Lower lobe of right lung (tissue), 2 donors: Measurements from ENCODE around the gene RBM8A. TPM values are rescaled to one million over a fixed set of nuclear protein-coding genes. Genes with fewer than 3 reads are reported as not detected.

Experiments used
- ATAC-seq, 2 donors: fragments of 200-7000 bp; cut with Tn5 transposase; one replicate each; pipeline ENCODE4 v1.9.1; 2020 to 2022; ENCODE audit warnings: mild to moderate bottlenecking in 2 of 2, moderate library complexity in 2 of 2
- DNase-seq: peaks from one replicate; pipeline ENCODE4 v3.0.0-alpha.2; 2020
- H3K27ac ChIP-seq: fragments of 200-600 bp; one replicate; pipeline ENCODE4 v1.8.0; 2022
- H3K27me3 ChIP-seq: fragments of 200-600 bp; one replicate; pipeline ENCODE4 v1.8.0; 2022; ENCODE audit warnings: low read depth
- H3K36me3 ChIP-seq: fragments of 200-600 bp; one replicate; pipeline ENCODE4 v1.8.0; 2022; ENCODE audit warnings: mild to moderate bottlenecking
- H3K4me1 ChIP-seq: fragments of 200-600 bp; one replicate; pipeline ENCODE4 v1.8.0; 2022
- H3K4me3 ChIP-seq: fragments of 200-600 bp; one replicate; pipeline ENCODE4 v1.8.0; 2022; ENCODE audit warnings: mild to moderate bottlenecking
- H3K9me3 ChIP-seq: fragments of 200-600 bp; one replicate; pipeline ENCODE4 v1.8.0; 2022
- CTCF ChIP-seq: fragments of 200-600 bp; IDR thresholded peaks from one replicate; pipeline ENCODE4 v1.8.0; 2022; ENCODE audit warnings: antibody characterized with exemption, mild to moderate bottlenecking
- intact Hi-C: fragments of 100-400 bp; cut with DNase I; formaldehyde crosslinking; loops from one replicate; pipeline ENCODE4 v1.11.0; 2022
- total RNA-seq: library from RNA; stranded (reverse); fragmentation: NEBNext Ultra II Directional; extraction: Animal tissue kit (Norgen Biotek cat#: 25700); gene quantifications from one replicate; pipeline ENCODE4 v1.2.1, GENCODE V29; 2021
- donor health status: DM: no; HTN: yes; CAD: no; lungs with severe emphysema.

The RBM8A gene
- total RNA-seq, 1 donor from 2014 or later, result 109 TPM

GRCh38 chr1:145962157-145963102, 35.1 kb upstream of the RBM8A start:
- intact Hi-C loops, result no loop called here
- H3K36me3 ChIP-seq, result no peaks in the 10 kb centered on the region
- peak overlapping the region; percentile 85 for H3K27ac ChIP-seq
- no peaks in the 10 kb centered on the region for H3K27me3 ChIP-seq
- peaks cover 59% of the 10 kb centered on the region for H3K4me1 ChIP-seq
- peak overlapping the region; percentile 69 for H3K4me3 ChIP-seq
- no peak for DNase-seq
- no peak for TF ChIP-seq CTCF
- no peak for ATAC-seq
- no peaks in the 10 kb centered on the region for H3K9me3 ChIP-seq

GRCh38 chr1:145961425-145962156, 34.3 kb upstream of the RBM8A start:
- no peaks in the 10 kb centered on the region for H3K27me3 ChIP-seq
- H3K4me1 ChIP-seq, result peaks cover 65% of the 10 kb centered on the region
- ATAC-seq, result no peak
- peak; percentile 71 for DNase-seq
- no peaks in the 10 kb centered on the region for H3K36me3 ChIP-seq
- peak overlapping the region; percentile 69 for H3K4me3 ChIP-seq
- peak overlapping the region; percentile 80 for H3K27ac ChIP-seq
- TF ChIP-seq CTCF, result no peak
- H3K9me3 ChIP-seq, result no peaks in the 10 kb centered on the region
- intact Hi-C loops, result no loop called here

- Histone ChIP-seq H3K4me1 (peaks cover 69% of the 10 kb centered on the region), H3K27me3 (no peaks in the 10 kb centered on the region), H3K27ac (peak overlapping the region; percentile 80), H3K36me3 (no peaks in the 10 kb centered on the region), H3K9me3 (no peaks in the 10 kb centered on the region), H3K4me3 (peak overlapping the region; percentile 69)
- DNase-seq (no peak), ATAC-seq (no peak)
- intact Hi-C loops, result no loop called here
- TF ChIP-seq CTCF, result no peak
These were observed 33.8 kb upstream of the RBM8A start for GRCh38 chr1:145961109-145961424.

DNA sequence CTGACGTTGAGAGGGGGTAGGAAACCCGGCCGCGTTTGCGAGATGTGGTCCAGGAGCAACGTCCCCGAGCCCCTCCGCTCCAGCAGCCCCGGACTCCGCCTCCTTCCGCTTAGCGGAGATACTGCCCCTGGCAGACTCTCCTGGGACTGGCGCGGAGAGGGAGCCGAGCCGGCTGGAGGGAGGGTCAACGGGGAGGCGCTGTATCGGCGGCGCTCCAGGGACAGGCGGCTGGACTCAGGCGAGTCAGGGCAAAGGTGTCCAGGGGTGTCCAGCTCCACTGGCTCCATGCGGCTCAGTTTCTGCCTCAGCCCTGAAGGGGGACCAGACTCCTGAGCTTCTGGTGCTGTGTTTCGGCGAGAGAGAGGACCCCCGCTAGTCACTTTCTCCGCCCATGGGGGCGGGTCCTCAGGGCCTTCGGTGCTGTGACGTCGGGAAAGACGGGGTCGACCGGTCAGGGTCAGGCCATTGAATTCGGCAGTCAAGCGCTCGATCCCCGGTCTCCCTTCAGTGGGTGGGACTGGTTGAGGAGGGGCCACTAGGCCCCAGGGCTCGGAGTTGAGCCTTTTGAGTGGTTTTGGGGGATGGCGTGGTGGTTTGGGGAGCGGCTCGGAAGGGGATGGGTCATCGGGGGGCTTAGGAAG, 33.3 kb upstream of the RBM8A start:
- TF ChIP-seq CTCF, result peak; percentile 31
- H3K4me1 ChIP-seq, result peaks cover 69% of the 10 kb centered on the region
- ATAC-seq, result peak; percentile 48
- H3K9me3 ChIP-seq, result no peaks in the 10 kb centered on the region
- H3K27me3 ChIP-seq, result no peaks in the 10 kb centered on the region
- H3K27ac ChIP-seq, result peak overlapping the region; percentile 80
- H3K36me3 ChIP-seq, result no peaks in the 10 kb centered on the region
- H3K4me3 ChIP-seq, result peak overlapping the region; percentile 69
- intact Hi-C loops, result no loop called here
- DNase-seq, result peak; percentile 83

- Histone ChIP-seq H3K4me1 (peaks cover 70% of the 10 kb centered on the region), H3K27me3 (no peaks in the 10 kb centered on the region), H3K9me3 (no peaks in the 10 kb centered on the region), H3K36me3 (no peaks in the 10 kb centered on the region), H3K4me3 (peak overlapping the region; percentile 69), H3K27ac (peak overlapping the region; percentile 80)
- TF ChIP-seq CTCF, result no peak
- ATAC-seq (no peak), DNase-seq (no peak)
- intact Hi-C loops, result no loop called here
These were observed 32.7 kb upstream of the RBM8A start for GRCh38 chr1:145959957-145960467.
